H1 (cell line): ENCODE results near the gene MEX3B. TPM values are rescaled to one million over a fixed set of nuclear protein-coding genes. Genes with fewer than 3 reads are reported as not detected.

Experiments used
- CTCF ChIA-PET: fragments of 300-600 bp; sonication (Branson Sonifier 250); formaldehyde crosslinking; loops from one replicate; lab custom pipeline; 2021; ENCODE audit not compliant: partially characterized antibody; lab: Charles Lee
- POLR2A ChIA-PET: fragments of 300-600 bp; sonication (Branson Sonifier 250); formaldehyde crosslinking; loops from one replicate; lab custom pipeline; 2021; ENCODE audit warnings: inconsistent platforms; ENCODE audit not compliant: partially characterized antibody; lab: Charles Lee
- DNase-seq, 2 experiments: peaks; one replicate each; pipeline versions ENCODE4 v3.0.0 to v3.0.0-alpha.2; 2010 to 2022; ENCODE audit warnings: low spot score in 2 of 2, low read depth in 1 of 2, mixed read lengths in 1 of 2
- FAIRE-seq: peaks from 2 replicates; lab custom pipeline; 2011; peaks lifted over from hg19 to GRCh38; lab: Jason Lieb, UNC
- H2AFZ ChIP-seq: 2 replicates; pipeline ENCODE4 v1.8.1; 2012; ENCODE audit warnings: low read length, inconsistent platforms
- H2AK5ac ChIP-seq: 2 replicates; pipeline ENCODE4 v1.6.1; 2013; ENCODE audit warnings: low read depth, low read length
- H2BK120ac ChIP-seq: replicated peaks from 2 replicates; pipeline ENCODE3; 2013; ENCODE audit warnings: low read depth, low read length, inconsistent platforms
- H2BK12ac ChIP-seq: 2 replicates; pipeline ENCODE4 v1.6.1; 2013; ENCODE audit warnings: low read depth, low read length
- H2BK15ac ChIP-seq: 2 replicates; pipeline ENCODE4 v1.6.1; 2013; ENCODE audit warnings: low read length
- H2BK20ac ChIP-seq: 2 replicates; pipeline ENCODE4 v1.6.1; 2013; ENCODE audit warnings: low read length
- H2BK5ac ChIP-seq: 2 replicates; pipeline ENCODE4 v1.6.1; 2013; ENCODE audit warnings: low read depth, low read length
- H3K14ac ChIP-seq: 2 replicates; pipeline ENCODE4 v1.6.1; 2013; ENCODE audit warnings: inconsistent platforms; ENCODE audit not compliant: insufficient read length
- H3K18ac ChIP-seq: 2 replicates; pipeline ENCODE4 v1.6.1; 2013; ENCODE audit warnings: low read length; ENCODE audit errors: extremely low read depth
- H3K23ac ChIP-seq: 2 replicates; pipeline ENCODE4 v1.6.1; 2013; ENCODE audit warnings: inconsistent platforms; ENCODE audit not compliant: insufficient read length
- H3K23me2 ChIP-seq: 2 replicates; pipeline ENCODE4 v1.6.1; 2013; ENCODE audit warnings: low read depth, low read length
- H3K27ac ChIP-seq: 2 replicates; pipeline ENCODE4 v1.6.1; 2011; ENCODE audit warnings: low read depth, low read length, inconsistent platforms
- H3K27me3 ChIP-seq, 4 experiments: replicated peaks in 1 of 4; 1 replicate in 1 of 4; 2 replicates in 3 of 4; pipeline versions ENCODE4 v1.6.1 to v1.8.1; 2011 to 2013; ENCODE audit warnings: low read length in 3 of 4, mild to moderate bottlenecking in 3 of 4, inconsistent platforms in 2 of 4, mixed read lengths in 2 of 4, moderate library complexity in 1 of 4; ENCODE audit not compliant: control insufficient read depth in 3 of 4, insufficient read depth in 3 of 4; ENCODE audit errors: extremely low read depth in 1 of 4
- H3K36me3 ChIP-seq, 4 experiments: 2 replicates each; pipeline versions ENCODE4 v1.6.1 to v1.8.1; 2011 to 2013; ENCODE audit warnings: mild to moderate bottlenecking in 4 of 4, low read length in 3 of 4, moderate library complexity in 2 of 4, control low read depth in 1 of 4, inconsistent platforms in 1 of 4; ENCODE audit not compliant: insufficient read depth in 4 of 4, control insufficient read depth in 2 of 4
- H3K4ac ChIP-seq: replicated peaks from 2 replicates; pipeline ENCODE3; 2013; ENCODE audit warnings: low read length, low read depth, mixed read lengths, inconsistent platforms; ENCODE audit not compliant: insufficient read length
- H3K4me1 ChIP-seq, 4 experiments: replicated peaks in 1 of 4; 1 replicate in 1 of 4; 2 replicates in 3 of 4; pipeline versions ENCODE4 v1.6.1 to v1.8.1; 2011 to 2013; ENCODE audit warnings: low read length in 3 of 4, inconsistent platforms in 2 of 4, mixed read lengths in 1 of 4; ENCODE audit not compliant: insufficient read depth in 4 of 4, control insufficient read depth in 3 of 4
- H3K4me2 ChIP-seq, 2 experiments: 2 replicates each; pipeline versions ENCODE4 v1.6.1 to v1.8.1; 2011 to 2013; ENCODE audit warnings: low read depth in 2 of 2, low read length in 2 of 2, control low read depth in 1 of 2, inconsistent platforms in 1 of 2, mild to moderate bottlenecking in 1 of 2; ENCODE audit not compliant: insufficient read depth in 1 of 2
- H3K4me3 ChIP-seq, 4 experiments: fragments of 200-600, 300-600 bp in 1 of 4; sonication (generic), shearing (Covaris generic), sonication (Bioruptor Twin) in 1 of 4; 2 replicates each; pipeline versions ENCODE4 v1.5.1 to v1.8.1; 2011 to 2016; ENCODE audit warnings: low read length in 4 of 4, low read depth in 3 of 4, control low read depth in 2 of 4, inconsistent platforms in 2 of 4, mild to moderate bottlenecking in 2 of 4, mixed read lengths in 1 of 4, moderate library complexity in 1 of 4; ENCODE audit not compliant: insufficient read depth in 2 of 4; ENCODE audit errors: extremely low read depth in 1 of 4
- H3K56ac ChIP-seq: replicated peaks from 2 replicates; pipeline ENCODE3; 2013; ENCODE audit warnings: low read depth, mild to moderate bottlenecking, mixed read lengths, low read length, inconsistent platforms; ENCODE audit not compliant: insufficient read length
- H3K79me1 ChIP-seq: 2 replicates; pipeline ENCODE4 v1.6.1; 2013; ENCODE audit warnings: low read depth, low read length, control low read depth
- H3K79me2 ChIP-seq, 2 experiments: 2 replicates each; pipeline versions ENCODE4 v1.6.1 to v1.8.1; 2012 to 2013; ENCODE audit warnings: low read length in 2 of 2, mild to moderate bottlenecking in 2 of 2, inconsistent platforms in 1 of 2; ENCODE audit not compliant: insufficient read depth in 2 of 2, control insufficient read depth in 1 of 2
- H3K9ac ChIP-seq, 4 experiments: replicated peaks in 1 of 4; 1 replicate in 1 of 4; 2 replicates in 3 of 4; pipeline versions ENCODE4 v1.6.1 to v1.8.1; 2011 to 2013; ENCODE audit warnings: low read depth in 3 of 4, low read length in 3 of 4, control low read depth in 2 of 4, mild to moderate bottlenecking in 2 of 4, moderate library complexity in 2 of 4, inconsistent platforms in 1 of 4; ENCODE audit errors: extremely low read depth in 1 of 4
- H3K9me3 ChIP-seq, 2 experiments: 2 replicates each; pipeline versions ENCODE4 v1.6.1 to v1.8.1; 2012 to 2013; ENCODE audit warnings: mild to moderate bottlenecking in 2 of 2, moderate library complexity in 2 of 2, control low read depth in 1 of 2, inconsistent platforms in 1 of 2, low read depth in 1 of 2, low read length in 1 of 2, mixed read lengths in 1 of 2; ENCODE audit not compliant: insufficient read depth in 2 of 2
- H4K20me1 ChIP-seq, 2 experiments: replicated peaks in 1 of 2; 2 replicates each; pipeline versions ENCODE3 to v1.8.1; 2011 to 2013; ENCODE audit warnings: inconsistent platforms in 2 of 2, low read length in 2 of 2, mild to moderate bottlenecking in 1 of 2; ENCODE audit not compliant: insufficient read depth in 2 of 2, control insufficient read depth in 1 of 2
- H4K5ac ChIP-seq: 2 replicates; pipeline ENCODE4 v1.6.1; 2013; ENCODE audit warnings: low read length, low read depth, mixed read lengths, inconsistent platforms; ENCODE audit not compliant: insufficient read length
- H4K8ac ChIP-seq: 2 replicates; pipeline ENCODE4 v1.8.0; 2013; ENCODE audit warnings: mild to moderate bottlenecking, moderate library complexity, low read length, inconsistent platforms; ENCODE audit not compliant: insufficient read depth; ENCODE audit errors: extremely low read depth
- H4K91ac ChIP-seq: replicated peaks from 2 replicates; pipeline ENCODE3; 2013; ENCODE audit warnings: low read length, mixed read lengths, inconsistent platforms; ENCODE audit not compliant: insufficient read length
- WGBS, 2 experiments: shearing (Covaris generic) in 1 of 2; methylation state at CpG; one replicate each; pipeline versions ENCODE4 v1.1.6 to v1.1.7; 2013 to 2015; ENCODE audit warnings: low lambda C conversion rate in 2 of 2, mixed read lengths in 2 of 2, inconsistent platforms in 1 of 2, low coverage in 1 of 2, missing lambda C conversion rate in 1 of 2; ENCODE audit not compliant: insufficient replicate concordance in 2 of 2, insufficient coverage in 1 of 2, insufficient read length in 1 of 2; ENCODE audit errors: extremely low coverage in 1 of 2, missing lambda C conversion rate in 1 of 2; 5-methylcytosine and 5-hydroxymethylcytosine counted together
- polyA plus RNA-seq, 7 experiments: library from polyadenylated mRNA; depleted of rRNA in 3 of 7; stranded (reverse) in 5 of 7; unstranded in 2 of 7; fragments of >200 nt in 5 of 7; fragments of 200-250 nt in 2 of 7; gene quantifications; 1 replicate in 5 of 7; 2 replicates in 1 of 7; 4 replicates in 1 of 7; pipeline versions ENCODE4 v1.2.1 to v1.2.3, GENCODE V29; 2011 to 2013; ENCODE audit warnings: missing spikeins in 2 of 7, mixed read lengths in 2 of 7
- total RNA-seq: library from RNA; stranded (reverse); fragmentation: NEBNext Ultra II Directional; extraction: Animal tissue kit (Norgen Biotek cat#: 25700); gene quantifications from 2 replicates; pipeline ENCODE4 v1.2.1, GENCODE V29; 2021

MEX3B gene
- total and polyA plus RNA-seq, 2 of the 8 experiments (the other 6 are each of a cell fraction or from before 2014, with no cell fraction given), result 8.0 to 15.9 TPM

DNA sequence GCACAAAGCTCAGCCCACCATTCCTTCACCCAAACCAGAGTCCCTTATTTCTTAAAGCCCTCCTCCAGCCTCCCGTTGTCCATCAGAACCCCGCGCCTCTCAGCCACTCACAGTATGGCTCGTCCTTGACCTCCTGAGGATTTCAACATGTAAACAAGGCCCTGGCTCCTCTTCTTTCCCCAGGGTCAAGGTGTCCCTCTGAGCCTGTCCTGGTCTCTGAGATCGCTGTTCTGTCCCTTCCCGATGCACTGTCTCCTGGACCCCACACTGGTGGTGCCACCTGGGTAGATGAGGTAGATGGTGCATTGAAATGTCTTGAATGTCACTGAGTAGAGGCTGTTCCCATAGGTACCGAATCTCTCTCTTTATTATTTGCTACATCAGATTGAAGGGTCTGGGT, 32.9 kb downstream of the MEX3B start:
- ChIA-PET CTCF (interaction anchor here (0.8 to 1.1 kb wide), 2 partner anchors 14 to 53 kb away, joined by 3 read pairs; no protein-coding TSS in a partner anchor), POLR2A (no interaction called here)
- Histone ChIP-seq H3K79me1 (no peaks in the 10 kb centered on the region), H3K4me1 (no peaks in the 10 kb centered on the region), H3K27me3 (no peaks in the 10 kb centered on the region), H4K8ac (no peak overlapping the region; the same call in 1 of the 2 replicates), H3K9me3 (no peaks in the 10 kb centered on the region), H3K79me2 (no peaks in the 10 kb centered on the region), H4K5ac (no peak overlapping the region), H2BK15ac (no peak overlapping the region), H3K4ac (no peak overlapping the region), H3K4me2 (no peak overlapping the region), H3K4me3 (no peak overlapping the region), H3K56ac (no peak overlapping the region), H3K27ac (no peak overlapping the region), H2AK5ac (no peak overlapping the region), H3K23ac (no peak overlapping the region), H4K20me1 (no peaks in the 10 kb centered on the region), H2BK120ac (no peak overlapping the region), H3K9ac (no peak overlapping the region), H2BK12ac (no peak overlapping the region), H3K18ac (no peak overlapping the region), H3K14ac (no peak overlapping the region), H4K91ac (no peak overlapping the region), H2AFZ (no peak overlapping the region), H2BK5ac (no peak overlapping the region), H2BK20ac (no peak overlapping the region), H3K36me3 (no peaks in the 10 kb centered on the region), H3K23me2 (no peaks in the 10 kb centered on the region)
- DNase-seq (no peak), FAIRE-seq (no peak)
- WGBS, 2 experiments, result 95% methylated on average over 7 of the region's 7 CpGs; no CpG with 5 or more reads in 1 of the 2 experiments
